Right lobe of liver (tissue), 4 donors: ENCODE measurements around the gene LPCAT1.

Source experiments
- POLR2A ChIP-seq: fragments of 450-650 bp; IDR thresholded peaks from one replicate; pipeline ENCODE4 v1.6.1; 2017; ENCODE audit warnings: antibody characterized with exemption, mild to moderate bottlenecking
- TF ChIP-seq, protein P1 (sequence below), 4 donors: fragments of 200-600 bp in 3 of 4; fragments of 450-650 bp in 1 of 4; IDR thresholded peaks; one replicate each; pipeline versions ENCODE4 v1.5.1 to v1.8.0; 2016 to 2022; ENCODE audit warnings: antibody characterized with exemption in 4 of 4, mild to moderate bottlenecking in 2 of 4
- donor health status: DM: no; HTN: no; CAD: no.
- donor health status: DM: no; HTN: no; CAD: no.
- donor health status: DM: no; HTN: yes; CAD: no.

GRCh38 chr5:1515311-1515920, 8.3 kb downstream of the LPCAT1 start:
- TF ChIP-seq, protein P1, sequence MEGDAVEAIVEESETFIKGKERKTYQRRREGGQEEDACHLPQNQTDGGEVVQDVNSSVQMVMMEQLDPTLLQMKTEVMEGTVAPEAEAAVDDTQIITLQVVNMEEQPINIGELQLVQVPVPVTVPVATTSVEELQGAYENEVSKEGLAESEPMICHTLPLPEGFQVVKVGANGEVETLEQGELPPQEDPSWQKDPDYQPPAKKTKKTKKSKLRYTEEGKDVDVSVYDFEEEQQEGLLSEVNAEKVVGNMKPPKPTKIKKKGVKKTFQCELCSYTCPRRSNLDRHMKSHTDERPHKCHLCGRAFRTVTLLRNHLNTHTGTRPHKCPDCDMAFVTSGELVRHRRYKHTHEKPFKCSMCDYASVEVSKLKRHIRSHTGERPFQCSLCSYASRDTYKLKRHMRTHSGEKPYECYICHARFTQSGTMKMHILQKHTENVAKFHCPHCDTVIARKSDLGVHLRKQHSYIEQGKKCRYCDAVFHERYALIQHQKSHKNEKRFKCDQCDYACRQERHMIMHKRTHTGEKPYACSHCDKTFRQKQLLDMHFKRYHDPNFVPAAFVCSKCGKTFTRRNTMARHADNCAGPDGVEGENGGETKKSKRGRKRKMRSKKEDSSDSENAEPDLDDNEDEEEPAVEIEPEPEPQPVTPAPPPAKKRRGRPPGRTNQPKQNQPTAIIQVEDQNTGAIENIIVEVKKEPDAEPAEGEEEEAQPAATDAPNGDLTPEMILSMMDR (IDR thresholded peaks at IDR 0.05) = no peak
- no peak for TF ChIP-seq POLR2A
